ENCODE data around the gene AMHR2. TPM values are rescaled to one million over a fixed set of nuclear protein-coding genes. Genes with fewer than 3 reads are reported as not detected.

The AMHR2 gene
- total and polyA plus RNA-seq, 3 donors from 2014 or later, result 33.9 to 42.1 (median 39.0) TPM

GRCh38 chr12:53379389-53380103 is 44.1 kb upstream of the AMHR2 start:
- WGBS, 2 donors, result 0% methylated on average over 28 to 29 of the region's 29 CpGs
- no peaks in the 10 kb centered on the region for H3K27me3 ChIP-seq
- peak; percentile 100 for DNase-seq
- H3K9me3 ChIP-seq, result no peaks in the 10 kb centered on the region
- peak overlapping the region; percentile 97 to 100 for H3K27ac ChIP-seq
- H3K4me3 ChIP-seq, result peak overlapping the region; percentile 67 to 83
- peak; percentile 66 for TF ChIP-seq POLR2A (IDR thresholded peaks at IDR 0.05)
- TF ChIP-seq CTCF (IDR thresholded peaks at IDR 0.05), result peak in 1 of 3 experiments; percentile 14
- intact Hi-C loops (cut with DNase I; ENCODE audit: low total_unique reads), result no loop called here
- peaks cover 38% of the 10 kb centered on the region for H3K4me1 ChIP-seq
- H3K36me3 ChIP-seq (ENCODE audit: low read depth, missing control alignments), result no peaks in the 10 kb centered on the region

GRCh38 chr12:53380104-53380793 is 43.4 kb upstream of the AMHR2 start, which contains the start of gene SP1:
SP1 (plus strand) TSS chr12:53380176; CDS start chr12:53380292, 116 bp downstream.
- no peaks in the 10 kb centered on the region for H3K36me3 ChIP-seq (ENCODE audit: low read depth, missing control alignments)
- WGBS, 2 donors, result 1 to 4% methylated on average over 15 to 67 of the region's 71 CpGs
- H3K4me1 ChIP-seq, result peaks cover 44% of the 10 kb centered on the region
- peak within 1 kb of the TSS; percentile 97 to 100 for H3K27ac ChIP-seq
- peak; percentile 93 for DNase-seq
- TF ChIP-seq POLR2A (IDR thresholded peaks at IDR 0.05) (no peak), CTCF (IDR thresholded peaks at IDR 0.05) (no peak)
- peak within 1 kb of the TSS; percentile 67 to 83 for H3K4me3 ChIP-seq
- intact Hi-C loops (cut with DNase I; ENCODE audit: low total_unique reads), result no loop called here
- H3K9me3 ChIP-seq, result no peaks in the 10 kb centered on the region
- no peaks in the 10 kb centered on the region for H3K27me3 ChIP-seq

GRCh38 chr12:53380794-53381730 is 42.6 kb upstream of the AMHR2 start:
- intact Hi-C loops (cut with DNase I; ENCODE audit: low total_unique reads), result no loop called here
- TF ChIP-seq CTCF (IDR thresholded peaks at IDR 0.05), result no peak
- no peak for TF ChIP-seq POLR2A (IDR thresholded peaks at IDR 0.05)
- H3K27ac ChIP-seq, result peak overlapping the region; percentile 97 to 100
- WGBS, 2 donors, result 9 to 12% methylated on average over 20 to 21 of the region's 21 CpGs
- H3K27me3 ChIP-seq, result no peaks in the 10 kb centered on the region
- H3K4me1 ChIP-seq, result peaks cover 52% of the 10 kb centered on the region
- no peaks in the 10 kb centered on the region for H3K36me3 ChIP-seq (ENCODE audit: low read depth, missing control alignments)
- DNase-seq, result no peak
- H3K9me3 ChIP-seq, result no peaks in the 10 kb centered on the region
- H3K4me3 ChIP-seq, result peak overlapping the region; percentile 67 to 83

GRCh38 chr12:53381731-53382630 is 41.7 kb upstream of the AMHR2 start:
- intact Hi-C loops (cut with DNase I; ENCODE audit: low total_unique reads), result no loop called here
- Histone ChIP-seq H3K36me3 (ENCODE audit: low read depth, missing control alignments) (no peaks in the 10 kb centered on the region), H3K27me3 (no peaks in the 10 kb centered on the region), H3K27ac (peak overlapping the region; percentile 97 to 100), H3K4me3 (no peak overlapping the region), H3K4me1 (peaks cover 53% of the 10 kb centered on the region), H3K9me3 (no peaks in the 10 kb centered on the region)
- DNase-seq, result peak; percentile 67
- TF ChIP-seq POLR2A (IDR thresholded peaks at IDR 0.05) (no peak), CTCF (IDR thresholded peaks at IDR 0.05) (peak in 1 of 3 experiments; percentile 23)
- WGBS, 2 donors, result 45 to 49% methylated on average over 8 to 9 of the region's 9 CpGs

Data from testis (tissue), 3 donors.